ENCODE data around the gene RAB24. TPM values are rescaled to one million over a fixed set of nuclear protein-coding genes. Genes with fewer than 3 reads are reported as not detected.

RAB24 gene
- polyA plus RNA-seq, 2 of the 4 experiments (the other 2 are of a cell fraction), result 31.2 to 33.7 TPM

DNA sequence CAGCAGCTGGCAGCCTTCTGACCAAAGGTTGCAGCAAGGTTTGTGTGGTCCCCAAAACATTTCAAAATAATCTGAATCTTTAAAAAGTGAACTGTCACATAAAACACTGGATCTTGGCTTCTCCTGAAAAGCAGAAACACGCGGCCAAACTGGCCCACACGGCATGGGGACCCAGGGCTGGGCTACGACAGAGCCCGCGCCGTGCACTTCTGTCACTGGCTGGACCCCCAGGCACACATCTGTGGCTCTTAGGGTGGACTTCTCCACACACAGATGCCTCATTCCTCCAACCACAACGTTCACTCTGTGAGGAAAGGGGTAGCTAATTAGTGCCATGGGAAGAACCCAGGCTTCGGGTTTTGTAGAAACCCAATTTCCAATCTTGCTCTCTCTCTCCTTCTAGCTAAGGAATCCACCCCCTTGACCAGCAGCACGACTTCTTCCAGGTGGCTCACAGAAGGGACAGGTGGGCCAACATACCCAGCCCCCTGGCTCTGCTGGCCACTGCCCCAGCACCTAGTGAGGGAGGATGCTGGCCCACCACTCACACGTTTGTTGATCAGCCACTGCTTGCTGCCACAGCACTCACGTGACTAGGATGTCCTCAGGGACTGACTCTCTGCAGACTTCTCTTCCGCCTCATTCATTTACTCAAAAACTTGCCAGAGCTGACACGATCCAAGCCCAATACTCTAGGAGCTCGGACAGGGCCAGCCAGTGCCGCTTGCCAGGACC lies 30.1 kb upstream of the RAB24 start:
- ChIA-PET CTCF (interaction anchor here (0.6 to 7.9 kb wide), 9 partner anchors 14 to 221 kb away, joined by 3 to 111 read pairs (median 3); partner anchors contain the start of gene LMAN2), POLR2A (no interaction called here)
- no peak for FAIRE-seq
- H3K4me3 ChIP-seq, result no peak overlapping the region
- 90% methylated on average over 15 of the region's 16 CpGs for WGBS (ENCODE audit: missing lambda C conversion rate)
- ATAC-seq, result no peak
- no peak overlapping the region for H3K27ac ChIP-seq
- DNase-seq (ENCODE audit: low read depth in 1 of 2, low spot score in 1 of 2), result no peak
- TF ChIP-seq POLR2AphosphoS2 (conservative IDR thresholded peaks at IDR 0.05; ENCODE audit: low read length), result no peak
- no peaks in the 10 kb centered on the region for H3K9me3 ChIP-seq
- peaks cover 5% of the 10 kb centered on the region for H3K4me1 ChIP-seq
- H3K4me2 ChIP-seq, result no peak overlapping the region

GRCh38 chr5:177332896-177333260 lies 29.4 kb upstream of the RAB24 start:
- no peak for DNase-seq (ENCODE audit: low read depth in 1 of 2, low spot score in 1 of 2)
- H3K4me1 ChIP-seq, result peaks cover 13% of the 10 kb centered on the region
- H3K9me3 ChIP-seq, result no peaks in the 10 kb centered on the region
- 97% methylated on average over 12 of the region's 13 CpGs for WGBS (ENCODE audit: missing lambda C conversion rate)
- ChIA-PET CTCF (interaction anchor here (0.9 to 7.9 kb wide), 7 partner anchors 14 to 221 kb away, joined by 3 to 111 read pairs (median 4); partner anchors contain the start of gene LMAN2), POLR2A (no interaction called here)
- H3K4me3 ChIP-seq, result no peak overlapping the region
- H3K4me2 ChIP-seq, result no peak overlapping the region
- FAIRE-seq, result no peak
- no peak for ATAC-seq
- no peak overlapping the region for H3K27ac ChIP-seq
- no peak for TF ChIP-seq E2F6 (IDR thresholded peaks at IDR 0.05; ENCODE audit: borderline replicate concordance, low read depth)
- no peak for TF ChIP-seq RFX5 (IDR thresholded peaks at IDR 0.05)
- TF ChIP-seq MAZ (IDR thresholded peaks at IDR 0.05; ENCODE audit: borderline replicate concordance, low read depth, low read length), result no peak

GRCh38 chr5:177332031-177332895 lies 28.7 kb upstream of the RAB24 start:
- WGBS (ENCODE audit: missing lambda C conversion rate), result 97% methylated on average over 26 of the region's 35 CpGs
- Histone ChIP-seq H3K27ac (no peak overlapping the region), H3K4me1 (peaks cover 19% of the 10 kb centered on the region), H3K9me3 (no peaks in the 10 kb centered on the region), H3K4me3 (no peak overlapping the region), H3K4me2 (no peak overlapping the region)
- DNase-seq (ENCODE audit: low read depth in 1 of 2, low spot score in 1 of 2) (no peak), FAIRE-seq (no peak), ATAC-seq (no peak)
- CTCF ChIA-PET, result interaction anchor here (1.2 to 7.9 kb wide), 6 partner anchors 14 to 117 kb away, joined by 4 to 111 read pairs (median 4); partner anchors contain the start of gene LMAN2
- TF ChIP-seq BHLHE40 (IDR thresholded peaks at IDR 0.05; ENCODE audit: low read depth, low read length), result no peak
- POLR2A ChIA-PET, result no interaction called here

GRCh38 chr5:177330991-177331842 lies 27.7 kb upstream of the RAB24 start:
- ATAC-seq, result no peak

More at GRCh38 chr5:177330991-177331842, 27.7 kb upstream of the RAB24 start:
- 94% methylated on average over 23 of the region's 27 CpGs for WGBS (ENCODE audit: missing lambda C conversion rate)
- TF ChIP-seq ELK1 (IDR thresholded peaks at IDR 0.05; ENCODE audit: low read depth, low read length) (no peak), HES2 (IDR thresholded peaks at IDR 0.05) (no peak), POLR2AphosphoS2 (conservative IDR thresholded peaks at IDR 0.05; ENCODE audit: low read length) (no peak), NR3C1 (IDR thresholded peaks at IDR 0.05) (no peak), FOXS1 (CRISPR knock-in tag; IDR thresholded peaks at IDR 0.05) (no peak), HOXA7 (CRISPR knock-in tag; IDR thresholded peaks at IDR 0.05) (no peak), JUN (IDR thresholded peaks at IDR 0.05) (no peak), RFX5 (IDR thresholded peaks at IDR 0.05) (no peak), RNF2 (IDR thresholded peaks at IDR 0.05; ENCODE audit: borderline replicate concordance, low read depth) (no peak), CBX8 (IDR thresholded peaks at IDR 0.05) (no peak), ZFP36 (IDR thresholded peaks at IDR 0.05; ENCODE audit: borderline replicate concordance, partially characterized antibody) (no peak), RCOR1 (IDR thresholded peaks at IDR 0.05; ENCODE audit: low read depth, low read length) (no peak), SMC3 (IDR thresholded peaks at IDR 0.05) (no peak), FOSL2 (IDR thresholded peaks at IDR 0.05) (no peak), FOSL2 (CRISPR knock-in tag; IDR thresholded peaks at IDR 0.05) (no peak), CEBPB (IDR thresholded peaks at IDR 0.05) (no peak)
- TF ChIP-seq, protein P1, sequence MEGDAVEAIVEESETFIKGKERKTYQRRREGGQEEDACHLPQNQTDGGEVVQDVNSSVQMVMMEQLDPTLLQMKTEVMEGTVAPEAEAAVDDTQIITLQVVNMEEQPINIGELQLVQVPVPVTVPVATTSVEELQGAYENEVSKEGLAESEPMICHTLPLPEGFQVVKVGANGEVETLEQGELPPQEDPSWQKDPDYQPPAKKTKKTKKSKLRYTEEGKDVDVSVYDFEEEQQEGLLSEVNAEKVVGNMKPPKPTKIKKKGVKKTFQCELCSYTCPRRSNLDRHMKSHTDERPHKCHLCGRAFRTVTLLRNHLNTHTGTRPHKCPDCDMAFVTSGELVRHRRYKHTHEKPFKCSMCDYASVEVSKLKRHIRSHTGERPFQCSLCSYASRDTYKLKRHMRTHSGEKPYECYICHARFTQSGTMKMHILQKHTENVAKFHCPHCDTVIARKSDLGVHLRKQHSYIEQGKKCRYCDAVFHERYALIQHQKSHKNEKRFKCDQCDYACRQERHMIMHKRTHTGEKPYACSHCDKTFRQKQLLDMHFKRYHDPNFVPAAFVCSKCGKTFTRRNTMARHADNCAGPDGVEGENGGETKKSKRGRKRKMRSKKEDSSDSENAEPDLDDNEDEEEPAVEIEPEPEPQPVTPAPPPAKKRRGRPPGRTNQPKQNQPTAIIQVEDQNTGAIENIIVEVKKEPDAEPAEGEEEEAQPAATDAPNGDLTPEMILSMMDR (IDR thresholded peaks at IDR 0.05), result no peak
- H3K4me3 ChIP-seq, result no peak overlapping the region
- CTCF ChIA-PET, result interaction anchor here (1.2 to 7.9 kb wide), 5 partner anchors 13 to 118 kb away, joined by 4 to 111 read pairs (median 4); partner anchors contain the start of gene LMAN2
- POLR2A ChIA-PET, result no interaction called here
- H3K9me3 ChIP-seq, result no peaks in the 10 kb centered on the region
- no peak for FAIRE-seq
- H3K27ac ChIP-seq, result no peak overlapping the region
- H3K4me2 ChIP-seq, result no peak overlapping the region
- H3K4me1 ChIP-seq, result peaks cover 24% of the 10 kb centered on the region
- DNase-seq (ENCODE audit: low read depth in 1 of 2, low spot score in 1 of 2), result no peak
